WI38 (cell line): ENCODE measurements around the gene OSBPL7.

Experiments
- H3K4me3 ChIP-seq: 2 replicates; pipeline ENCODE4 v1.5.1; 2011; ENCODE audit warnings: low read depth, mild to moderate bottlenecking, control low read depth, low read length
- TF ChIP-seq, protein P1 (sequence below): IDR thresholded peaks from 2 replicates; pipeline ENCODE4 v1.5.1; 2012; ENCODE audit warnings: low read depth, mild to moderate bottlenecking, control low read depth, low read length

The OSBPL7 gene

DNA sequence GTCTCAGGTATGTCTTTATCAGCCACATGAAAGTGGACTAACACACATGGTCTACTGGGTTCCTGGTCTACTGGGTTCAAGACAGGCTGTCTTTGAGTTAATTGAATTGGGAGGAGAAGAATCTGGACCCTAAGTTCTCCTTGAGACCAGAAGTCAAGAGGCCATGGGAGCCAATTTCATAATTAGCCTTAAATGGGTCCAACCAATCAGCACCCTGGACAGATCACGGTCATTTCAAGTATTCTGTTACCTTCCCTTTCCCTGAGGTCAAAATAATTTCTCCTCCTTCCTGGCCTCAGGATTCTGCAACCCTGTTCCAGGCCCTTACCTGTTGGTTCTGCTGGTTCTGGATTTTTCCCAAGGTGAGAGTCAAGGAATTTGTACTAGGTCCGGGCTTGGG is 23.8 kb downstream of the OSBPL7 start:
- H3K4me3 ChIP-seq, result no peak overlapping the region
- TF ChIP-seq, protein P1, sequence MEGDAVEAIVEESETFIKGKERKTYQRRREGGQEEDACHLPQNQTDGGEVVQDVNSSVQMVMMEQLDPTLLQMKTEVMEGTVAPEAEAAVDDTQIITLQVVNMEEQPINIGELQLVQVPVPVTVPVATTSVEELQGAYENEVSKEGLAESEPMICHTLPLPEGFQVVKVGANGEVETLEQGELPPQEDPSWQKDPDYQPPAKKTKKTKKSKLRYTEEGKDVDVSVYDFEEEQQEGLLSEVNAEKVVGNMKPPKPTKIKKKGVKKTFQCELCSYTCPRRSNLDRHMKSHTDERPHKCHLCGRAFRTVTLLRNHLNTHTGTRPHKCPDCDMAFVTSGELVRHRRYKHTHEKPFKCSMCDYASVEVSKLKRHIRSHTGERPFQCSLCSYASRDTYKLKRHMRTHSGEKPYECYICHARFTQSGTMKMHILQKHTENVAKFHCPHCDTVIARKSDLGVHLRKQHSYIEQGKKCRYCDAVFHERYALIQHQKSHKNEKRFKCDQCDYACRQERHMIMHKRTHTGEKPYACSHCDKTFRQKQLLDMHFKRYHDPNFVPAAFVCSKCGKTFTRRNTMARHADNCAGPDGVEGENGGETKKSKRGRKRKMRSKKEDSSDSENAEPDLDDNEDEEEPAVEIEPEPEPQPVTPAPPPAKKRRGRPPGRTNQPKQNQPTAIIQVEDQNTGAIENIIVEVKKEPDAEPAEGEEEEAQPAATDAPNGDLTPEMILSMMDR, result no peak

DNA sequence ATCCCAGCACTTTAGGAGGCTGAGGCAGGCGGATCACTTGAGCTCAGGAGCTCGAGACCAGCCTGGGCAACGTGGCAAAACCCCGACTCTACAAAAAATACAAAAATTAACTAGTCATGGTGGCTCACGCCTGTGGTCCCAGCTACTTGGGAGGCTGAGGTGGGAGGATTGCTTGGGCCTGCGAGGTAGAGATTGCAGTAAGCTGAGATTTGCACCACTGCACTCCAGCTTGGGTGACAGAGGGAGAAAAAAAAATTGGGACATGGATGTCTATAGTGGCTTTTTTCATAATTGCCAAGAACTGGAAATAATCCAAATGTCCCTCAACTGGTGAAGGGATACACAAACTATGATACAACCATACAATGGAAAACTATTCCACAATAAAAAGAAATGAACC is 28.6 kb downstream of the OSBPL7 start:
- no peak overlapping the region for H3K4me3 ChIP-seq
- TF ChIP-seq, protein P1, result no peak

DNA sequence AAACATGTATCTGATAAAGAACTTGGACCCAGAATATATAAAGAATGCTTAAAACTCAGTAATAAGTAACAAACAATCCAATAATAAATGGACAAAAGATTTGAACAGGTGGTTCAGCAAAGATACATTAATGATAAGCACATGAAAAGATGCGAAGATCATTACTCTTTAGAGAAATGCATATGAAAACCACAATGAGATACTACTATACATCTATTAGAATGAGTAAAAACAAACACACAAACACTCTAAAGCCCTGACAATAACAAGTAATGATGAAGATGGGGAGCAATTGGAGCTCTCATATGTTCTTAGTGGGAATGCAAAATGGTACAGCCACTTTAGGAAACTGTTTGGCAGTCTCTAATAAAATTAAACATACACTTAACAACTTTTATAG is 29.1 kb downstream of the OSBPL7 start:
- TF ChIP-seq, protein P1, result no peak
- H3K4me3 ChIP-seq, result no peak overlapping the region

DNA sequence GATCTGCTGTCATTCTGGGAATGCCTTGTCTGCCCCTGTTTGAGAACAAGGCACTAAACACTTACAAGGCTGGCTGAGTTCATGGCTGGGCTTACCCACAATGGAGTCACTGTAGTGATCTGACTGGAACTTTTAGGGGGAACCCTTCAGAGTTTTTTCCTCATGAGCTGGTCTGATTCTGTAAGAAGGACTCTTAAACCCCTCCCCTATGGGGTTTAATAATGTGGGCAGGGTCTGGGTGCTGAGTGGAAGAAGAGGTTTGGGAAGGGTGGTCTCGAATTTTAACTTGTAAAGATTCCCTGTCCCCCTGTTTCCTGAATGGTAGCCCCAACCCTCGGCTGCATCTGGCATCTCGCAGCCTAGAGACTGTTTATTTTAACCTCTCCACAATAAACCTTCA is 30.6 kb downstream of the OSBPL7 start:
- TF ChIP-seq, protein P1, result no peak

DNA sequence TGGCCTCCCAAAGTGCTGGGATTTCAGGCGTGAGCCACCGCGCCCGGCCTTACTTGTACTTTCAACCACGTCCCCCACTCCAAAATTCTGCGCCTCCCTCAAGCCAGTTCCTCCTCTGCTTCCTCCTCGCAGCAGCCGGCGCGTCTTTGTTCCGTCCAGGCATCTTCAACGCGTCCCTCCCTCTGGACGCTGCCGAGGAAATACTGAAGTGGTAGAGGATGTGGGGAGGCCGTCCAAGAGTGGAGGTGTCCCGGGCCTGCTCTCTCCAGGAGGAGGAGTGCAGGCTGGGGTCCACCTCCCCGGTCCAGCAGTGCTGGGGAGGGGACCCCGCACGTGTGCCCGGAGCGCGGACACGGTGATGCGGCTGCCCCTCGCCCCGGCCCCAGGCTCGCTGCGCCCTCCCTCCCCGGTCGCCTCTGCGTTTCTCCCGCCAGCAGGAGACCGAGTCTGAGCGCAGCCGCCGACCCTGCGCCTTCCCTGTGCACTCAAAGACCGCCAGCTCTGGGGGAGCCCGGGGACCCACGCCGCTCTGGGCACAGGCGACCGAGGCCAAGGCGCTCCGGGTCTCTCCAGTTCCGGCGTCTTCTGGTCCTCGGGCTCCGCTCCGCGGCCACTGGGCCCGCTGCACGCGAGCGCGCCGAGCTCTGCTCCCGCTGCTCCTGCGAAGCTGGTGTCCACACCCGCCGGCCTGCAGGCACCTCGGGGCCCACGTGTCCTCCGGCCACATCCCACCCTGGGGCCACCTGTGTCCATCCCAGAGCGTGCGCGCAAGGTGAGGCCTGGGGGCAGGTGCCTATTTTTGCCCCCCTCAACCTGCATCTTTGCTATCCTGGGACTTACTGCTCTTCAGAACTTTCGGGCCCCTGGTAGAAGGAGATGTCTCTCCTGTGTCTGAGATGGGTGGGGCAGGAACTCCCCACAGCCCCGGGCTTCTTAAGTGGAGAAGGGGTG is 31.7 kb downstream of the OSBPL7 start:
- H3K4me3 ChIP-seq, result peak overlapping the region; percentile 32
- TF ChIP-seq, protein P1, result peak; percentile 44; the same call in 1 of the 2 replicates

More for the DNA sequence above, 30.6 kb downstream of the OSBPL7 start:
- H3K4me3 ChIP-seq, result no peak overlapping the region

DNA sequence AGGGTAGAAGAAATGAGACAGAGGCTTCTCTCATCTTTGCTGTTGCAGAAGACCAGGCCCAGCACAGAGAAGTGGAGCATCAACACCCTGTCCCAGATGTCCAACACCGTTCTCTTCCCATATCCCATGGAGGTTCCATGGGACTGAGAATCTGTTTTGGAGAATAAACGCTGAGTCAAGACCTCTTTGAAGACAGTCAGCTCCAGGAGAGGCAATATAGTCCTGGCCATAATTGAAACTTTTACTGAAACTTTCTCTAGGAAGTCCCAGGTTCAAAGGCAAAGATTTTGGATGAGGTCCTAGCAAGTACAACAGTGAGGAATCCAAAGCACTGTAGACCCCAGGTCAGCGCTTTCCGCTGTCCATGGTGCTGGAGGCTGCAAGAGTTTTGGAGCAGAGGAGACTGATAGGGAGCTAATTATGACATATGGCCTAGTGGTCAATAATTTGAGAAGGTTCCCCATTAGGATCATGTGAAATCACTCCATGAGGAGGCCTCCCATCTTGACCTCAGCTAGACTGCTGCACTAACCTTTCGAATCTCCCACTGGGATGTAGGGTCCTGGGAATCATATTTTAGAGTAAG is 36.0 kb downstream of the OSBPL7 start:
- H3K4me3 ChIP-seq, result no peak overlapping the region
- TF ChIP-seq, protein P1, result no peak

DNA sequence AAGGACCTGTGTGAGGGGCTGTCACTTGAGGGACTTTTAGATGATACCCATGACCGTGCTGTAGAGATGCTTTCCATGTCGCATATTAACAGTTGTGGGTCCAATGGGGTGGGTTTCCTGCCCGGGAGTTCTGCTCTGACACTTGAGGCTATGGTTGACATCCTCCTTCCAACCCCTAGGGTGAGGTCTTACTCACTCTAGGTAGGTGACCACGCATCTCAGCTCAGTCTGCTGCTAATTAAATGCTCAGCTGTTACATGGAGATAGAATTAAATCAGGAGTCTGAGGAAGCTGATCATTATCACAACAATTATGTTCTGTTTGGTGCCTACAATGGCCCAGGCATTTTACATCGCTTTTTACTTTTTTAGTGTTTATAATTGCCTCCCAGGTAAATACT is 40.2 kb downstream of the OSBPL7 start:
- TF ChIP-seq, protein P1, result no peak
- no peak overlapping the region for H3K4me3 ChIP-seq
